Measurements from ENCODE around the gene SOS2. TPM values are rescaled to one million over a fixed set of nuclear protein-coding genes. Genes with fewer than 3 reads are reported as not detected.
"Not testable (repeated sequence)": the region's sequence is repeated elsewhere in the genome, so short reads cannot be mapped to it uniquely, and the experiment has no call there.

Gene SOS2
- total and polyA plus RNA-seq, 5 experiments from 2014 or later: 6.0 to 51.6 (median 15.0) TPM

DNA sequence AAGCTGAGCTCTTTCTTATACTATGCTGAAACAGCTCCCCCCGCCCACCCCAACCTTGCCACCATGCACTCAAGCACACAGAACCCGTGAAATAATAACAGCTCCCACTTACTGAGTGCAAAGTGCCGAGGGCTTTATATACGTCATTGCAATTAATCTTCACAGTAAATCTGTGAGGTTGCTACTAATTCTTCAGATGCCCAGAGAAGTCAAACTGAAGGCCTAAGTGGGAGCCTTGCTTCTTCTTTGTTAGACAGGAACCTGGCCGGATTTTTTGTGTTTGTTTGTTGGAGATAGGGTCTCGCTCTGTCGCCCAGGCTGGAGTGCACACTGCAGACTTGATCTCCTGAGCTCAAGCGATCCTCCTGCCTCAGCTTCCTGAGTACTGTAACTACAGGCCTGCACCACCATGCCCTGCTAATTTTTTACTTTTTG lies 149.1 kb downstream of the SOS2 start:
- Mint-ChIP-seq H3K9me3 (no peaks in the 10 kb centered on the region), H3K4me1 (peaks cover 30 to 79% (median 69%) of the 10 kb centered on the region in 4 donors), H3K36me3 (no peaks in the 10 kb centered on the region), H3K27me3 (no peaks in the 10 kb centered on the region), H3K27ac (peak overlapping the region; percentile 79 to 97 (median 93)), H3K4me3 (peak overlapping the region; percentile 24 to 92 (median 70))
- DNase-seq (peak; percentile 38 to 85 (median 71)), ATAC-seq (peak; percentile 47 to 68)
- POLR2A ChIA-PET: interaction anchor here (0.6 to 3.9 kb wide), 26 partner anchors 10 to 461 kb away, joined by 3 to 133 read pairs (median 8); partner anchors contain the start of genes ARF6, KLHDC2, MGAT2 and NEMF

DNA sequence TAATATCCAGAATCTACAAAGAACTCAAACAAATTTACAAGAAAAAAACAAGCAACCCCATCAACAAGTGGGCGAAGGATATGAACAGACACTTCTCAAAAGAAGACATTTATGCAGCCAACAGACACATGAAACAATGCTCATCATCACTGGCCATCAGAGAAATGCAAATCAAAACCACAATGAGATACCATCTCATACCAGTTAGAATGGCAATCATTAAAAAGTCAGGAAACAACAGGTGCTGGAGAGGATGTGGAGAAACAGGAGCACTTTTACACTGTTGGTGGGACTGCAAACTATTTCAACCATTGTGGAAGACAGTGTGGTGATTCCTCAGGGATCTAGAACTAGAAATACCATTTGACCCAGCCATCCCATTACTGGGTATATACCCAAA lies 152.3 kb downstream of the SOS2 start:
- not testable (repeated sequence) for H3K36me3 Mint-ChIP-seq, H3K27me3 Mint-ChIP-seq, H3K9me3 Mint-ChIP-seq, ATAC-seq, DNase-seq
- H3K4me3 Mint-ChIP-seq: peak overlapping the region in 1 of 10 donors; percentile 30
- POLR2A ChIA-PET: interaction anchor here (0.6 kb wide), 1 partner anchor 12 kb away, joined by 3 read pairs; no protein-coding TSS in a partner anchor
- H3K27ac Mint-ChIP-seq: peak overlapping the region in 9 of 10 donors; percentile 19 to 80 (median 72)
- H3K4me1 Mint-ChIP-seq: peaks cover 22 to 67% (median 64%) of the 10 kb centered on the region in 4 donors

DNA sequence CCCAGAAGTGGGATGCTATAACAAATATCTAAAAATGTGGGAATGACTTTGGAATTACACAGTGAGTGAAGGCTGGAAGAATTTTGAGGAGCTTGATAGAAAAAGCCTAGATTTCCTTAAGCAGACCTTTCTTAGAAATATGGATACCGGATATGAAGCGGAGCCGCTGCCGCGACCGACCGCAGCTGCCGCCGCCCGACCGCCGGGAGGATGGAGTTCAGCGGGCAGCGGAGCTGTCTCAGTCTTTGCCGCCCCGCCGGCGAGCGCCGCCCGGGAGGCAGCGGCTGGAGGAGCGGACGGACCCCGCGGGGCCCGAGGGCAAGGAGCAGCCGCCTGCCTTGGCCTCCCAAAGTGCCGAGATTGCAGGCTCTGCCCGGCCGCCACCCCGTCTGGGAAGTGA lies 157.7 kb downstream of the SOS2 start:
- DNase-seq, H3K9me3 Mint-ChIP-seq, ATAC-seq, POLR2A ChIA-PET, H3K4me3 Mint-ChIP-seq, H3K36me3 Mint-ChIP-seq, H3K27me3 Mint-ChIP-seq: not testable (repeated sequence)
- H3K4me1 Mint-ChIP-seq: peaks cover 20 to 50% (median 47%) of the 10 kb centered on the region in 4 donors
- H3K27ac Mint-ChIP-seq: peak overlapping the region in 2 of 10 donors; percentile 41 to 63

DNA sequence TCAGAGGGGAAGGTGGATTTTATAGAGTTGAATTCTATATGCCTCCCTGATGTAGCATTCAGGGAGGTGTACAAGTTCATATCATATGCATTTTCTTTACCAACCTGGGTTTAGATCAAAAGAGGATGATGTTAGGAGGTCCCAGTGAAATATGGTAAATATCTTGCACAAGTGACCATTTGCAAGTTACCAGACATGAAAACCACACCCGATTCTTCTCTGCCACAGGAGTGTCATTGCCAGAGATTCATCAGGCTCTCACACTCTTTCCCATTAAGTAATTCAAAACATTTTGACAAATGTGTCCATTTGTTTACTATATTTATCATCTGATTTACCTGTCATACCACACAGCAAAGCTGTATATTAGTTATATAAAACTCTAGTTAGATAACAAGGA lies 159.0 kb downstream of the SOS2 start:
- Mint-ChIP-seq H3K9me3 (no peaks in the 10 kb centered on the region), H3K27ac (peak overlapping the region in 5 of 10 donors; percentile 28 to 85 (median 59)), H3K27me3 (no peaks in the 10 kb centered on the region), H3K36me3 (peaks cover 0 to 14% (median 8%) of the 10 kb centered on the region in 3 donors), H3K4me3 (no peak overlapping the region), H3K4me1 (peaks cover 18 to 50% (median 43%) of the 10 kb centered on the region in 4 donors)
- DNase-seq: no peak
- ATAC-seq: no peak
- POLR2A ChIA-PET: interaction anchor here (0.8 to 1.5 kb wide), 3 partner anchors 9 to 180 kb away, joined by 3 to 6 read pairs (median 4); no protein-coding TSS in a partner anchor

DNA sequence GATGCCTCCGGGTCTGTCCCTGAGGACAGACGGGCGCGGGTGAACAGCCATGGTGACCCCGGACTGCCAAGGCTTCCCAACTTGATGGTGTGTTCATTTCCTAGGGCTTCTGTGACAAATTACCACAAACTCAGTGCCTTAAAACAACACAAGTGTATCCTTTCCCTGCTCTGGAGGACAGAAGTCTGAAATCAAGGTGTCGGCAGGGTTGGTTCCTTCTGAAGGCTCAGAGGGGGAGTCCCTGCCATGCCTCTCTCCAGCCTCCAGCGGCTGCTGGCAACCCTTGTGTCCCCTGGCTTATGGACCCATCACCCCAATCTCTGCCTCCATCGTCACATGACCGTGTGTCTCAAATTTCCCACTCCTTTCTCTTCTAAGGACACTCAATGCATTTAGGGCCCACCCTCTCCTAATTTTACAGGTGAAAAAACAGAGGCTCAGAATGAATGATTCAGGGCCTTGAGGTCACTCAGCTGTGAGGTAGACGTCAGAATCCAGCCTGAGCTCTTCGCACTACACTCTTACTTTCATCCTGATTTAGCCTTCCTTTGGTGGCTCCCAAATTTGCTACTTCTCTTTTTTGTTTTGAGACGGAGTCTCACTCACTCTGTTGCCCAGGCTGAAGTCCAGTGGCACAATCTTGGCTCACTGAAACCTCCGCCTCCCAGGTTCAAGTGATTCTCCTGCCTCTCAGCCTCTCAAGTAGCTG lies 160.4 kb downstream of the SOS2 start:
- H3K4me3 Mint-ChIP-seq: no peak overlapping the region
- DNase-seq (no peak), ATAC-seq (no peak)
- H3K27ac Mint-ChIP-seq: peak overlapping the region in 7 of 10 donors; percentile 7 to 87 (median 71)
- peaks cover 0 to 15% (median 7%) of the 10 kb centered on the region in 3 donors for H3K36me3 Mint-ChIP-seq
- H3K4me1 Mint-ChIP-seq: peaks cover 17 to 54% (median 46%) of the 10 kb centered on the region in 4 donors
- no peaks in the 10 kb centered on the region for H3K27me3 Mint-ChIP-seq
- H3K9me3 Mint-ChIP-seq: no peaks in the 10 kb centered on the region
- POLR2A ChIA-PET: interaction anchor here (0.6 to 1.3 kb wide), 3 partner anchors 9 to 241 kb away, joined by 3 to 5 read pairs (median 3); no protein-coding TSS in a partner anchor

DNA sequence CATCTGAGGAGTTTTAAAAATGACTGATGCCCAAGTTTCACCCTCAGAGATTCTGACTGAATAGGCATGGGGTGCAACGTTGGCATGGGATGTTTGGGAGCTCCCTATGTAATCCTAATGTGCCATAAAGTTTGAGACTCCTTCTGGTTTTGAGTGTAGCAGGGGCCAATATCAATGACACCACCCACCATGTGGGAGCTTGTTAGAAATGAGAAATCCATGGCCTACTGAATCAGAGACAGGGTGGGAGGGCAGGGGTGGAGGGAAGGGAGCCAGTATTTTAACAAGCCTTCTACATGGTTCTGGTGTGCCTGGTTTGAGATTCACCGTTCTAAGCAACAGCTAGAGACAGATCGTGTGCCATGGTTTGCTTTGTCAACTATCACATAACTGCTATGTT lies 161.1 kb downstream of the SOS2 start:
- Mint-ChIP-seq H3K27me3 (no peaks in the 10 kb centered on the region), H3K27ac (peak overlapping the region in 3 of 10 donors; percentile 11 to 46 (median 14)), H3K4me1 (peaks cover 18 to 56% (median 48%) of the 10 kb centered on the region in 4 donors), H3K9me3 (no peaks in the 10 kb centered on the region), H3K4me3 (no peak overlapping the region), H3K36me3 (peaks cover 0 to 13% (median 7%) of the 10 kb centered on the region in 3 donors)
- no peak for ATAC-seq
- DNase-seq: no peak
- POLR2A ChIA-PET: interaction anchor here (0.6 to 1.0 kb wide), 6 partner anchors 8 to 240 kb away, joined by 3 to 5 read pairs (median 4); no protein-coding TSS in a partner anchor

DNA sequence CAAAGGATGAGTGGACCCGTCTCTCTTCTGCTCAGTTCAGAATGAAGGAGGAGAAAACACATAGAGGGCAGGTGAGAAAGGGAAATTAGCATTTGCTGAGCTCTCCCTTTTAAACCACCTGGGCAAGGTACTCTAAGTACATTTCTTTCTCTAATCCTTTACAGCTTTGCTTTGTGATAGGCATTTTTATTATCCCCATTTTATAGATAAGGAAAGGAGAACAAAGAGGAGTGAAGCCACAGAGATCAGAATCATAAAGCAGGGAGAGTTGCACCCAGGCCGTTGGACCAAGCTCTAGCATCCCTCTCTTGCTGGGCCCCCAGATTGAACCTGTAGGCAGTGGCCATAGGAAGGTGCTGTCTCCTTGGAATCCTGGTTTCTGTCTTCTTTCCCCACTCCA lies 162.1 kb downstream of the SOS2 start:
- Mint-ChIP-seq H3K4me3 (no peak overlapping the region), H3K36me3 (peaks cover 0 to 10% (median 7%) of the 10 kb centered on the region in 3 donors), H3K27ac (peak overlapping the region in 3 of 10 donors; percentile 15 to 60 (median 40)), H3K4me1 (peaks cover 25 to 60% (median 52%) of the 10 kb centered on the region in 4 donors), H3K9me3 (no peaks in the 10 kb centered on the region), H3K27me3 (no peaks in the 10 kb centered on the region)
- no peak for ATAC-seq
- POLR2A ChIA-PET: interaction anchor here (0.8 to 1.0 kb wide), 3 partner anchors 24 to 204 kb away, joined by 4 read pairs; no protein-coding TSS in a partner anchor
- DNase-seq: no peak

DNA sequence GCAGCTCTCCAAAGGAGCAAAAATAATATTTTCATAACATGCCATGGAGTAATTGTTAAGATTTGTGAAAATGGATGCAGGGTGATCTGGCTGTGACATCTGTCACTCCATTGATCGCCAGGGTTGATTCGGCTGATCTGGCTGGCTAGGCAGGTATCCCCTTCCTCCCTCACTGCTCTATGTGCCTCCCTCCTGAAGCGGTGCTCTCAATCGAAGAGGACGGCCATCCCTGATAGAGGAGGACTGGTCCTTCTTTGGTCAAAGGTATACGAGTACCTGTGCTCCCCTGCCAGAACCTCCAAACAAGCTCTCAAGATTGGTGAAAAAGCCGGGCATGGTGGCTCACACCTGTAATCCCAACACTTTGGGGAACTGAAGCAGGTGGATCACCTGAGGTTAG lies 162.9 kb downstream of the SOS2 start:
- peaks cover 29 to 67% (median 60%) of the 10 kb centered on the region in 4 donors for H3K4me1 Mint-ChIP-seq
- POLR2A ChIA-PET: interaction anchor here (1.5 to 2.5 kb wide), 2 partner anchors 14 to 65 kb away, joined by 4 to 23 read pairs; no protein-coding TSS in a partner anchor

DNA sequence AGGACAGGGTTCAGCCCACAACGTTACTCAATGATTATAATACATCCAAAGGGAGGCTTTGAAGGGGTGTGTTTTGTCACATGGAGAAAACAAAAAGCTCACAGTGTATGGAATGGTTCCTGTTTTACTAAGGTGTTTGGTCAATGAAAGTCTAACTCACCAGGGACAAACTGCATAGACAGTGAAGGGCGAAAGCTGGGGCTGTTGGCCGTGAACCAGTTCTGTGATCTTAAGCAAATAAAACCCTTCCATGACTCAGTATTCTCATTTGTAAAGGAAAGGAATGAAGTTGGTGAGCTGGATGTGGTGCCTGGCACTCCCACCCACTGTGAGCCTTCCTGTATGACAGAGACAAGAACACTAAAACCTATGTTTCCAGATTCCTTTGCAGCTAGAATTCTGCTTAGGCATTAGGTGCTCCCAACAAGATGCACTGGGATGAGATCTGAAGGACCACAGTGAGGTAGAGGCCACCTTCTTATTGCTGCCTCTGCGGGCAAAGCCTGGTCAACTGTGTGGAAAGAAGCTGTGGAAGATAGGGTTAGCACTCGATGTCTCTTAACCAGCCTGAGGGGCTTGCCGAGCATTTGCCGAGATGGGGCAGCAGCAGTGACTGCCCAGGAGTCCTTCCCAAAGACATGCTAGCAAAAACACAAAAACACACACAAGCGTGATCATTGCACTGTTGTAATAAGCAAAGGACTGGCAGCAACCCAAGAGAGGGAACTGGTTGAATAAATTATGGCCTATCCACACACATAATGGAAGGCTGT lies 163.5 kb downstream of the SOS2 start:
- H3K27ac Mint-ChIP-seq: peak overlapping the region in 6 of 10 donors; percentile 14 to 98 (median 68)
- H3K9me3 Mint-ChIP-seq: no peaks in the 10 kb centered on the region
- POLR2A ChIA-PET: interaction anchor here (1.5 to 2.5 kb wide), 2 partner anchors 14 to 64 kb away, joined by 4 to 23 read pairs; no protein-coding TSS in a partner anchor
- ATAC-seq (no peak), DNase-seq (no peak)
- peaks cover 0 to 10% (median 3%) of the 10 kb centered on the region in 3 donors for H3K36me3 Mint-ChIP-seq
- peaks cover 30 to 67% (median 62%) of the 10 kb centered on the region in 4 donors for H3K4me1 Mint-ChIP-seq
- no peak overlapping the region for H3K4me3 Mint-ChIP-seq
- no peaks in the 10 kb centered on the region for H3K27me3 Mint-ChIP-seq

More for the DNA sequence above, 162.9 kb downstream of the SOS2 start:
- H3K9me3 Mint-ChIP-seq: no peaks in the 10 kb centered on the region
- no peak for ATAC-seq
- no peak for DNase-seq
- H3K27me3 Mint-ChIP-seq: no peaks in the 10 kb centered on the region
- peak overlapping the region in 1 of 10 donors; percentile 6 for H3K27ac Mint-ChIP-seq
- H3K36me3 Mint-ChIP-seq: peaks cover 0 to 10% (median 7%) of the 10 kb centered on the region in 3 donors
- H3K4me3 Mint-ChIP-seq: no peak overlapping the region

Other genes starting within 250 kb of the SOS2 start
- 10 to 100 TPM; 22.3 to 26.0 TPM for gene VCPKMT, start 115.0 kb downstream of the SOS2 start, total RNA-seq
- 10 to 100 TPM in 1 of 3 donors, 1 to 10 TPM in 2; 8.8 to 10.4 (median 9.5) TPM for gene VCPKMT, start 115.0 kb downstream of the SOS2 start, polyA plus RNA-seq
- gene L2HGDH, start 80.7 kb upstream of the SOS2 start, total RNA-seq: 1 to 10 TPM; 5.0 to 6.5 TPM
- 1 to 10 TPM; 2.8 to 5.6 (median 5.3) TPM for gene L2HGDH, start 80.7 kb upstream of the SOS2 start, polyA plus RNA-seq
- gene DMAC2L, start 80.7 kb upstream of the SOS2 start, total RNA-seq: 10 to 100 TPM; 21.7 to 22.2 TPM
- gene DMAC2L, start 80.7 kb upstream of the SOS2 start, polyA plus RNA-seq: 10 to 100 TPM; 15.7 to 19.4 (median 18.7) TPM
- 1 to 10 TPM; 3.9 to 7.0 TPM for gene CDKL1, start 165.3 kb upstream of the SOS2 start, total RNA-seq
- gene CDKL1, start 165.3 kb upstream of the SOS2 start, polyA plus RNA-seq: 1 to 10 TPM in 2 of 3 donors, under 1 TPM in 1; 0.90 to 9.0 (median 1.5) TPM

Data from naive thymus-derived CD8-positive, alpha-beta T cell (primary cell).